Measurements from ENCODE around the gene RASA4. TPM values are rescaled to one million over a fixed set of nuclear protein-coding genes. Genes with fewer than 3 reads are reported as not detected.
"Not testable (repeated sequence)": the region's sequence is repeated elsewhere in the genome, so short reads cannot be mapped to it uniquely, and the experiment has no call there.

RASA4 gene
- total RNA-seq, 1 experiment from 2014 or later = 2.5 TPM

DNA sequence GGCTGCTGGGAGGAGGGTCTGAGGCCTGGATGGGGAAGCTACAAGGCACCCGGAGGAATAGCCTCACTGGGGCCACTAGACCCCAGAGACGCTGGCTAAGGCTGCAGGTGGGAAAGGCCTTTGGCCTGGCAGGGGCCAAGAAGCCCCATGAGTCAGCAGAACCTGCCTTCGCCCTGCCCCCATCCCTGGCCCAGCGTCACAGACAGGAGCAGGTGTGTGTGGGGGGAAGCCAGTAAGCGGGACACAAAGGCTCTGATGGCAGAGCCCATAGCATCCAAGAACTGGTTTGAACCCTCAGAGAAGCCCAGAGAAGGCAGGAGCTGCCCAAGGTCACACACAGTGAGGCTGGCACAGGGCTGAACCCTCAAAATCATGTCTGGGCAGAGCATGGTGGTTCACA lies 9.7 kb downstream of the RASA4 start:
- not testable (repeated sequence) for DNase-seq (ENCODE audit: low read depth)

DNA sequence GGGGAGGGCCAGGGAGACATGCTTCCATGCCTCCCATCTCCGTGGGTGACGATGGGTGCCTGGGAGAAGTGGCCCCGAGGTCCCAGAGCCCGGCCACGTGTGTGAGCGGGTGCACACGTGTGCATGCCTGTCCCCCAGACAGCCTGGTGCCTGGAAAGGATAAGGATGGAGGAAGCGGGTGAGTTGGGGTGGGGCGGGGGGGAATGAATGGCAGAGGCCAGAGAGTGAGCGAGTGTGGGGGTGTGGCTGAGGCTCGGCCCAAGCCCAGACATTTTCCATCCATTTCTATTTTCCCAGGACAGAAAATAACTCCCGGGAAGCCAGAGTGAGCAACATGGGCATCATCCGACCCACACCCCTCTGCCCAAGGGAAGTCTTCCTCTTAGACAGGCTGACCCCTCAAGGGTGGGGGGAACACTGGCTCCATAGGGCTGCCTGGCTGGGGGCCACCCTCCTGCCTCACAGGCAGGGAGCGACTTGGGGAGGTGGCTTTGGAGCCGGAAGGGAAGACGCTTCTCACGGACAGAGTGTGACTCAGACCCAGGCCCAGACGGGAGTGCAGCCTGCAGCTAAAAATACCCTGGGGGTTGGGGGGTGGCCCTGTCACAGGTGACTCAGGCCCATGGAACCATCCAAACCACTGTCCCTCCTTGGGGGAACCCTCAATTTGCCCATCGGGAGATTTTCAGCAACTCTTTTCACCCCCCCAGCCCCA lies 12.0 kb downstream of the RASA4 start:
- not testable (repeated sequence) for DNase-seq (ENCODE audit: low read depth)

DNA sequence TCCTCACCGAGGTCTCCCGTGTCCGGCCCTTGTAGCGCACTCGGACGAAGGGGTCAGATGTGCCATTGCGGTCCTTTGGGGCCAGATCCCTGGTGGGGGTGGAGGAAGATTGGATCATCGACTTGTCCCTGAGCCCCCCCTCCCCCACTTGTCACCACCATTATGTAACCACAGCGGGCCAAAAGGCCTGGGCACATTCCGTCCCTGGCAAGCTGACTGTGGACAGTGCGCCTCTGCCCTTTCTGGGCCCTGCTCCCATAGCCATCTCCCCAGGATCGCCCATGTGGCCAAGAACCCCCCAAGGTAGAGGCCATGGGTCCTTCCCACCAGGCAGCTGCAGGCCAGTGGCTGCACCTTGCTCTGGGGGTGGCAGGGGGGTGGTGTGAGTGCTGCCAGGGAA lies 14.2 kb downstream of the RASA4 start:
- not testable (repeated sequence) for DNase-seq (ENCODE audit: low read depth)

DNA sequence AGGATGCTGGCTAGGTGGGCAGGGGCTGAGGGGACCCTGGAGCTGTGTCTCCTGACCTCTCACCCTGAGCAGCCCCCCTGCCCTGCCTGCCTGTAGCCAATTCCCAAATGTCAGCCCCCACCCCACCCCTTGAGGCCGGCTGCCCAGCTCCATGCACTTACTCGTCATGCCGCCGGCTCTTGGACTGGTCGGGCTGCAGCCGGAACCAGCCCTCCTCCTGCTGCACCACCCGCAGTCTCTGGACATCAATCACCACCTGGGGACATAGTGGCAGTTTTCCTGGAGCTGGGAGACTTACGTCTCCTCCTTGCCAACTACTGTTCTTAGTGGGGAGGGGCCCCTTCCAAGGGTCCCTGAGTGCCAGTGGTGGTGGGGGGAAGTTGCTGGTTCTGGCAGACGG lies 16.9 kb downstream of the RASA4 start:
- not testable (repeated sequence) for DNase-seq (ENCODE audit: low read depth)

DNA sequence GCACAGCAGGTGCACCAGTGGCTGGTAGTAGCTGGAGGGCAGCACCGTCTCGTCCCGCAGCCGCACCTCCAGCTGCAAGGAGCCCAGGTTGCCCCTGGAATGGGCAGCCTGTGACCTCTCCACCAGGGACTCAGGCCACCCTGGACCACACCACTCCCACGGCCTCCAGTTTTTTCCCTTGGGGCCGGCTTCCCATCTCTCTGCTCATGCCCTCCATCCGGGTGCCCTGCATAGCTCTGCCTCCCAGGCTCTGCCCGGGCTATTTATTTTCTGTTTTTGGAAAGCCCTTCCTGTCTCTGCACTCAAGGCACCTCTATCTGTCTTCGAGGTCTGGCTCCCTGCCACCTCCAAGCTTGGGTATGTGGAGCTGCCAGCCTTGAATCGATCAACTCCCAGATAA lies 20.5 kb downstream of the RASA4 start:
- not testable (repeated sequence) for DNase-seq (ENCODE audit: low read depth)

DNA sequence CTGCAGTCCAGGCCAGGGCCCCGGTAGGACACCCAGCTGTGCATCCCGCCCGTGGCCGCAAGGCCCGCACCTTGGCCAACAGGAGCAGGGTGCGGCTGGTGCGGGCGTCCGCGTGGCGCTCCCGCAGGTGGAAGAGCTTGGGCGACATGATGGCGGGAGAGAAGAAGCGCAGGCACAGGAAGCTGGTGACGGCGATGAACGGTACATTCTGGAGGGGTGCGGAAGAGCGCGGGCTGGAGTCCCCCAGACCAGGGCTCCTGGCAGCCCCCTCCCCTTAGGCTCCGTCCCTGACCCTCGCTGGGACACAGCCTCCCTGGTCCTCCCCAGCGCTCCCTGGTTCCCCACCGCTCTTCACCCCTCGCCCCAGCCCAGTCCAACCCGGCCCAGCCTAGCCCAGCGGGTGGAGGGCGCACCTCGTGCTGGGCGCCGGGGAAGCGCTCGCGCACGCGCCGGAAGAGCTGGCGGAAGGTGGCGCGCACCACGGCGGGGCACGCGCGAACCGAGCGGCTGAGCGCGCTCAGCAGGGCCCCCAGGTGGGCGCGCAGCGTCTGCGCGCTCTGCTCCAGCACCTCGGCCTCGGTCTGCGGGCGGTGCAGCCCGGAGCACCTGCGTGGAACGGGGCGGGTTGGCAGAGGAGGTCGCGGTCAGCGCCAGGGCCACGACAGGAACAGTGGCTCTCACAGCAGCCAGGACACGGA lies 22.8 kb downstream of the RASA4 start:
- DNase-seq (ENCODE audit: low read depth) = not testable (repeated sequence)

DNA sequence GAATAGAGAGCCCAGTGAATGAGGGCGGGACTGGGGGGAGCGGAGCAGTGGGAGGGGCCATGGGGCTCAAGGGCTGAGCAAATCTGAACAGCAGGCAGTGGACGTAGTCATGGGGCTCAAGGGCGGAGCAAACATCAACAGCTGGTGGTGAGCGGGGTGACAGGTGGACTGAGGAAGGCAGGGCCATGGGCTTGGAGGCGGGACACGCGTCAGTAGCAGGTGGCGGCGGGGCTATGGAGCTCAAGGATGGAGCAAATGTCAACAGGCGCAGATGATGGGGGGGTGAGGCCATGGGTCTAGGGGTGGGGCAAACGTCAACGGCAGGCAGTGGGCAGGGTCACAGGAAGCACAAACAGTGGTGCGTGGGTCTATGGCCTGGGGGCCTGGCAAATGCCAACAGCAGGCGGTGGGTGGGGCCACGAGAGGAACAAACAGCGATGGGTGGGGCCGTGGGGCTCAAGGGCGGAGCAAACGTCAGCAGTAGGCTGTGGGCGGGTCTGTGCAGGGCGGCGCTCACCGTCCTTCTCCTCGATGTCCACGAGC lies 24.0 kb downstream of the RASA4 start:
- not testable (repeated sequence) for DNase-seq (ENCODE audit: low read depth)

DNA sequence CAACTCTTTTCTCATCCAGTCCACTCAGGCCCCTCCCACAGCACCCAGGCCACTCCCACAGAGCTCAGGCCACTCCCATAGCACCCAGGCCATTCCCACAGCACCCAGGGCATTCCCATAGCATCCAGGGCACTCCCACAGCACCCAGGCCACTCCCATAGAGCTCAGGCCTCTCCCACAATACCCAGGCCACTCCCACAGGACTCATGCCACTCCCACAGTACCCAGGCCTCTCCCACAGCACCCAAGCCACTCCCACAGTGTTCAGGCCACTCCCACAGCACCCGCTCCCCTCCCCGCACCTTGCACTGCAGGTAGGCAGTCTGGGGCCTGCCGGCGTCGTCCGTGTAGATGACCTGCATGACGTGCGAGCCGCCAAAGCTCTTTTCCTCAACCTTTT lies 26.7 kb downstream of the RASA4 start:
- not testable (repeated sequence) for DNase-seq (ENCODE audit: low read depth)

DNA sequence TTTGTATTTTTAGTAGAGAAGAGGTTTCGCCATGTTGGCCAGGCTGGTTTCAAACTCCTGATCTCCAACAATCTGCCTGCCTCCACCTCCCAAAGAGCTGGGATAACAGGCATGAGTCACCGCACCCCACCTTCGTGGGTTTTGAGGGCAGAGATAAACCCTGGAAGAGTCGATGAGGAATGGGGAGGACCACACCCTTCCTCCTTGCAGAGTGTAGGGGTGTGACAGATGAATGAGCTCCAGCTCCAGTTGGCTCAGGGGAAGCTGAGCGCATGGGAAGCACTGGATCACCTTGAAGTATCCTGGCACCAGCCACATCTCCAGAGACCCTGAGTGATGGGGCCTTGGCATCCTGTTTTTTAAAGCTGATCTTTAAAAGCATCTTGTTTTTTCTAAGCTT lies 33.1 kb downstream of the RASA4 start:
- DNase-seq (ENCODE audit: low read depth) = not testable (repeated sequence)

DNA sequence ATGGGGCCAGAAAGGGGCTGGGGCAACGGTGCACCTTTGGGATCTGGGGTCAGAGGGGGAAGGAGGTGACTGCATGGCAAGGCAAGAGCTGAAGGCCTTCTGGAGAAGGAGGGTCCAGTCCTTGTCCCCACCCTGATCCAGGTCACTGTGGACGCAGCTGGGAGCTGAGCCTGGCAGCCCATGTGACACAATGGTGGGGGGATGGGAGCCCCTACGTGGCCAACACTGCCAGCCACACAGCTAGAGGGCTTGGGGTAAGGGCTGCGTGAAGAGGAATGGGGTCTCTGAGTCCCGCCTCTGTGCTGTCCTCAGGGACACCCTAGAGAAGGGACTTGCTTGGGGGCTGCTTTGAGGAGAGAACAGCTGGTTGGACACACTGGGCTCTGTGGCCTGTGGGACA lies 34.8 kb downstream of the RASA4 start:
- DNase-seq (ENCODE audit: low read depth) = not testable (repeated sequence)

DNA sequence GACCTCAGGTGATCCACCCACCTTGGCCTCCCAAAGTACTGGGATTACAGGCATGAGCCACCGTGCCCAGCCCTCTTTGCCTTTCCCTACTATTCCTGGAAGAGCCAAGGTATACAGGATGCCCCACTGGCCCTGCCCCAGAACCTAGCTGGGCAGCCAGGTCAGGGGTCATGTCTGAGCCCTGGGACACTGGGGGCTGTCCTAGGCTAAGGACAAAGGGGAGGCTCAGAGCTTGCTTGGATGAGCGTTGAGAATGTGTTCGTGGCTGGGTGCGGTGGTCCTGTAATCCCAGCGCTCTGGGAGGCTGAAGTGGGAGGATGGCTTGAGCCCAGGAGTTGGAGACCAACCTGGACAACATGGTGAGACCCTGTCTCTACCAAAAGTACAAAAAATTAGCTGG lies 38.1 kb downstream of the RASA4 start:
- DNase-seq (ENCODE audit: low read depth) = not testable (repeated sequence)

DNA sequence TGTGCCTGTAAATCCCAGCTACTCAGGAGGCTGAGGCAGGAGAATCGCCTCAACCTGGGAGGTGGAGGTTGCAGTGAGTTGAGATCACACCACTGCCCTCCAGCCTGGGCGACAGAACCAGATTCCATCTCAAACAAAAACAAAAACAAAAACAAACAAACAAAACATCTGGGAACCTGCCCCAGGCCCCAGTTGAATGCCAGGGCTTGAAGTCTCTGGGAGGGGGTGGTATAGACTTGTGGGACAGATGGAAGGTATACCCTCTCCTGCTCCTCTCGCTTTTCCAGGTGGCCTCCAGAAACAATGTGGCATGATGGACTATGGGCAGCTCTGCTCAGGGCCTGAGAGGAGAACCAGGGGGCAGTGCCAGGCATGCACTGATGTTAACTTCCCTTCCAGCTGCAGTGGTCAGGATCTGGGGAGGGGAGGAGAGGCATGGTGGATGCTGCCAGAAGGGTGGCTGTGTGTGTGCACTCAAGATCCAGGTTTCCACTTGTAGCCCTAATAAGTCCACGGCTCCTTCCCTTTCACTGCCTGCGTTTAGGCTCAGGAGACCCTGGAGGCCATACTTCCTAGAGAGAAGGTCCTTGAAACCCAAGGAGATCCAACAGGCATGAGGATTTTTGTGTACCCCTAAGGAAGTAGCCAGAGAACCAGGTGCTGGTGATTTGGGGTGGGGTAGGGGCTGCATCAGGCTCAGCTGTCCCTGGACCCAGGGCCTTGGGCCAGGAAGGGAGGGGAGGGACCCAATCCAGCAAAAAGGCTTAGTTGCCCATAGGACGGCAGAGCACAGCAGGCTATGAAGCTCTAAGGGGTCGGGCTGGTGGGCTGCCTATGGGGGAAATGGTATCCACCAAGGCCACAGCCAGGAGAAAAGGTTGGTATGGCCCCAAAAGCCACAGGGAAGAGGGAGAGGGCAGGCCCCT lies 39.0 kb downstream of the RASA4 start:
- DNase-seq (ENCODE audit: low read depth) = not testable (repeated sequence)

DNA sequence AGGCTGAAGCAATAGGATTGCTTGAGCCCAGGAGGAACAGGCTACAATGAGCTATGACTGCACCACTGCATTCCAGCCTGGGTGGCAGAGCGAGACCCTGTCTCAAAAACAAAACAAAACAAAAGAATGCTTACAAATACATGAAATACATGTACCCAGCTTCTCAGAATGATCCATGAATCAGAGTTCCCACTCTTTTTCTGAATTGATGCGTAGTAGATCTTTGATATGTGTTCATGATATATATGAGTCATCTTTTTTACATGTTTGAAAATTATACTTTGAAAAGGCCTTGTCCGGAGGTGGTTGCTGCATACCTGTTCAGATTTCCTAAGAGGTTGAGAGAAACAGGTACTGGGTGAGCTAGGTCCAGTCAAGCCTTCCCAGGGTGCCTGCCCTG lies 40.2 kb downstream of the RASA4 start:
- not testable (repeated sequence) for DNase-seq (ENCODE audit: low read depth)

DNA sequence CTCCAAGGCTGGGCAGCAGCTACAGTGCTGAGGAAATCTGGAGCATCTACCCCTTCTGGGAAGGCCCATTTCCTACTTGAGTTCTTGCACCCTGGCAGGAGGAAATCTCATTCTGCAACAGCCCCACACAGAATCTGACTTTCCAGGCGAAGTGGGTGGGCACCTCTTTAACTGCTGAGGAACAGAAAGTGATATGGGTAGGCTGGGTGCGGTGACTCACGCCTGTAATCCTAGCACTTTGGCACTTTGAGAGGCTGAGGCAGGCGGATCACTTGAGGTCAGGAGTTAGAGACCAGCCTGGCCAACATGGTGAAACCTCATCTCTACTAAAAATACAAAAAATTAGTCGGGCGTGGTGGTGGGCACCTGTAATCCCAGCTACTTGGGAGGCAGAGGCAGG lies 41.9 kb downstream of the RASA4 start:
- not testable (repeated sequence) for DNase-seq (ENCODE audit: low read depth)

DNA sequence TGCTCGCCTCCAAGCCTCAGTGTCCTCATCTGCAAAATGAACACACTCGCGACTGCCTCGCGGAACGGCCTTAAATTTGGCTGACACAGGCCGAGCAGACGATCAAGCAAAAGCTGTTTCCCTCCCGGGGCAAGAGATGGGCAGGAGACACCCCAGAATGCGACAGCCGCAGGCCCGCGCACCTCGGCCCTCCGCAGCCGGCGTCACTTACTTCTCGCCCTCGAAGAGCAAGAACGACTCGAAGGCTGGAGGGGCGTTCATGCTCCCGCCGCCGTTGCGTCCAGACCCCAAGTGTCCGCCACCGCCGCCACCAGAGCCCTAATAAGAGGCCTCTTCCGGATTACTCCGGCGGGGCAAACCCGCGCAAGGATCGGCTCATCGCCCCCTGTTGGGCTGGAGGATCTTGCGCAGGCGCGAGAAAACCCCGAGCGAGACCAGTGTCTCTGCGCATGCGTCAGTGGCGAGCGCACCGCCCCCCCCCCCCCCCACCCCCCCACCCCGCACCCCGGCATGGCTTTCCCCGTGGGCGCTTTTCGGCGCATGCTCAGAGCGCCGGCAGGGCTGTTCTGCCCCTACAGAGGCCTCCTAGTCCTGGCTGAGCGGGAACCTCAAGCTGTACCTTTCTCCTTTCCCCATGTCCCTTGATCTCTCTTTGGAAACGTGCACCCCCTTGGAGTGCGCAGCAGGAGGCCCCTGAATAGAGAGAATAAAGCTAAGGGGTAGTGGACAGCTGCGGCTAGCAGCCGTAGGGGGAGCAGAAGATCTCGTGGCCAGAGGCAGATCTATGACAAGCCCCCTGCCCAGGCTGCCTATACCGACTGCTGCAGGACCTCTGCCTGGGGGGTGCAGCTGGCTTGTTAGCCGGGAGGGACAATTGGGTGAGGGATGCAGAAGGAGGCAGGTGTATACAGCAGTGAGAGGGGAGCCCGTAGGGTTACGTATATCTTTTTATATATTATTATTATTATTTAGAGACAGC lies 44.0 kb downstream of the RASA4 start, which contains the start of gene POLR2J3:
Gene POLR2J3 (minus strand): TSS at position 323 of the 979 bp plus-strand sequence. CDS start 62 bp downstream, at position 261.
- DNase-seq (ENCODE audit: low read depth) = peak; percentile 80

DNA sequence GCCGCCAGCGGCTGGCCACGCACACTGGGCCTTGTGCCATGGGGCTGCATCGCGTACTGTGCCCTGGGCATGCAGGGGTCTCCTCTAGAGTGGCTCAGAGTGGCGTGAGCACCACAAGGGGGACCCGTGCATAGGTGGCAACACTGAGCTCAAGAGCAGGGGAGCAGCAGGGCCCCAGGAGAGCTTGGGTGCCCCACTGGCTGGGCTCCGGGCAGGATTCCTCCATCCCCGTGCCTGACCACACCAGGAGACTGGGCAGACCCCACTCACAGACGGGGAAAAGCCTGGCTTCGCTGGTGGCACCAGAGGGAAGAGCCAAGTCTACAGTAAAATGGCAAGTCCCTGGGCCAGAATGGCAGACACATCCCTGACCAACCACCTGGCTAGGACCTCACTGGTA lies 47.9 kb downstream of the RASA4 start:
- DNase-seq (ENCODE audit: low read depth) = not testable (repeated sequence)

DNA sequence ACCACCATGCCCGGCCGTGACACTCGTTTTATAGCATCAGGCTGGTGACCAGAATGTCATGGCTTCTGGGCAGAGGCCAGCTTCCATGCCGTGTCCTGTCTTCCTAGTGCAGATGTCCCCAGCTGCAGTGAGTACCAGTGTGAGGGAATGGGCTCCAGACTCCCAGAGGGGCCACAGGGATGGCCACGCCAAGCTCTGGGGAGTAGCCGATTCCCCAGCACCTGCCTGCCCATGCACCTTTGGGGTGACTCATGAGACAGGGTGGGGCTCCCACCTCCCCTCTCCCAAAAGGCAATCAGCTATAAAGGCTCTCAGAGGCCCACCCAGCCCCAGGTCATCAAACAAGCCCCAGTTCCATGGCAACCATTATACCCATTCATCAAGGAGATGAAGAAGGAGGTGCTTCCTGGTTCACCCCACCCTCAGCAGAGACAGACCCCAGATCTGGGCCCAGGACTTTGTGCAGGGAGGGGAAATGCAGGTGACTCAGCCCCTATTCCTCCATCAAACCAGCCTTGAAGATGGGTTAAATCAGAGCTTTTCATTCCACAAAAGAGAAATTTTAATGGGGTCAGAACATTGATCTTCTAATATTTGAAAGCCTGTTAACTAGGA lies 65.6 kb downstream of the RASA4 start, which contains the start of gene SPDYE2:
Gene SPDYE2 (plus strand): TSS at position 419 of the 615 bp plus-strand sequence. CDS start 2,030 bp downstream, outside the sequence.
- DNase-seq (ENCODE audit: low read depth) = not testable (repeated sequence)

DNA sequence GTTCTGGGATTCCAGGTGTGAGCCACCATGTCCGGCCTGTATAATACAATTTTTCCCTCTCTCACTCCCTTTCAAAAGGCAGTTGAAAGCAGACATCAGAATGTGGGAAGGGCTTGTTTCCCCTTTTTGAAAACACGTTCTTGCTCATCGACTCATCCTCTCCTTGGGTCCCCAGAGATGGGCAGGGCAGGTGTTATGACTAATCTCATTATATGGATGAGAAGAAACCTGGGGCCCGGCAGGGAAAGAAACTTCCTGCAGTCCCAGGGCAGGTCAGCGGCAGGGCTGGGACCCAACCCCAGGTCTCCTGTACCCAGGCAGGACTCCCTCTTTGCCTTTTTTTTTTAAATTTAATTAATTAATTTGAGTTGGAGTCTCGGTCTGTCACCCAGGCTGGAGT lies 70.2 kb downstream of the RASA4 start:
- DNase-seq (ENCODE audit: low read depth) = not testable (repeated sequence)

DNA sequence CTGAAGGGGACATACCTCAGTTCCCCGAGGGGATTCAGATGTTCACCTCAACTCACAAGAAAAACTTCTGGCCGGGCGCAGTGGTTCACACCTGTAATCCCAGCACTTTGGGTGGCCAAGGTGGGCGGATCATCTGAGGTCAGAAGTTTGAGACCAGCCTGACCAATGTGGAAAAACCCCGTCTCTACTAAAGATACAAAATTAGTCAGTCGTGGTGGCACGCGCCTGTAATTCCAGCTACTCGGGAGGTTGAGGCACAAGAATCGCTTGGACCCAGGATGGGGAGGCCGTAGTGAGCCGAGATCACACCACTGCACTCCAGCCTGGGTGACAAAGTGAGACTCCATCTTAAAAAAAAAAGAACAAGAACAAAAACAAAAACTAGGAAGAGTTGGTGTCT lies 71.3 kb downstream of the RASA4 start:
- not testable (repeated sequence) for DNase-seq (ENCODE audit: low read depth)

DNA sequence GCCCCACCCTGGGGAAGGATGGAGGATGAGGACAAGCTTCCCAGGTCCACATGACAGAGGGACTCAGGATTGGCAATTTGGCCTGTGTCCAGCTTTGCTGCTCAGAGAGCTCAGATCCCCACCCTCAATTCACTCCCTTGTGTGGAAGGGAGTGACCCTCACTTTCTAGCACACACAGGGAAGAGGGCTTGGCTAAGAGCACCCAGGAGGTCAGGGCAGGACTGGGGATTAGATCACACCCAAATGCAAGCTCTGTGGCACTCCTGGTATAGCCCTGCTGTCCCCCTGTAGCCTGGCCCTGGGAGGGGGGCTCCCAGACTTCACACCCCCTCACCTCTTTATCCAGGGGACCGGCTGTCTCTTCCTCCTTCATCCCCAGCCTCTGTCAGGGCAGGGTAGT lies 72.2 kb downstream of the RASA4 start:
- not testable (repeated sequence) for DNase-seq (ENCODE audit: low read depth)

Measured in RPMI7951 (cell line).